CD4-positive, alpha-beta T cell (primary cell): Measurements from ENCODE around the gene IL17RE. TPM values are rescaled to one million over a fixed set of nuclear protein-coding genes. Genes with fewer than 3 reads are reported as not detected.

ENCODE experiments used
- ATAC-seq: fragments of 200-7000 bp; cut with Tn5 transposase; one replicate; pipeline ENCODE4 v1.10.0; 2022; ENCODE audit warnings: mild to moderate bottlenecking; ENCODE audit not compliant: poor library complexity
- CTCF ChIA-PET: fragments of 350-600 bp; sonication (Branson Sonifier 250); formaldehyde crosslinking; loops from one replicate; lab custom pipeline; 2021; ENCODE audit warnings: antibody characterized with exemption, inconsistent platforms; lab: Charles Lee
- POLR2A ChIA-PET: fragments of 350-600 bp; sonication (Branson Sonifier 250); formaldehyde crosslinking; loops from one replicate; lab custom pipeline; 2021; ENCODE audit warnings: antibody characterized with exemption, inconsistent platforms; lab: Charles Lee
- DNase-seq, 14 experiments: peaks; one replicate each; pipeline ENCODE4 v3.0.0-alpha.2; 2013 to 2020; ENCODE audit warnings: mixed read lengths in 2 of 14
- H3K27ac ChIP-seq, 2 donors: one replicate each; pipeline versions ENCODE4 v1.5.1 to v1.7.0; 2013; ENCODE audit warnings: low read length in 2 of 2, low read depth in 1 of 2, mild to moderate bottlenecking in 1 of 2
- H3K27me3 ChIP-seq, 2 experiments: 1 replicate in 1 of 2; 2 replicates in 1 of 2; pipeline versions ENCODE4 v1.6.1 to v1.7.0; 2013; ENCODE audit warnings: low read length in 2 of 2, control low read depth in 1 of 2, mild to moderate bottlenecking in 1 of 2, moderate library complexity in 1 of 2; ENCODE audit not compliant: insufficient read depth in 2 of 2, control insufficient read depth in 1 of 2
- H3K36me3 ChIP-seq: one replicate; pipeline ENCODE4 v1.6.1; 2013; ENCODE audit warnings: low read length, control low read depth; ENCODE audit not compliant: insufficient read depth
- H3K4me1 ChIP-seq: one replicate; pipeline ENCODE4 v1.6.1; 2013; ENCODE audit warnings: low read length, control low read depth; ENCODE audit not compliant: insufficient read depth
- H3K4me3 ChIP-seq: one replicate; pipeline ENCODE4 v1.5.1; 2013; ENCODE audit warnings: mild to moderate bottlenecking, low read length, moderate library complexity
- H3K9me3 ChIP-seq, 2 experiments: 1 replicate in 1 of 2; 2 replicates in 1 of 2; pipeline versions ENCODE4 v1.6.1 to v1.7.0; 2013; ENCODE audit warnings: low read length in 2 of 2, mild to moderate bottlenecking in 2 of 2, control low read depth in 1 of 2, moderate library complexity in 1 of 2; ENCODE audit not compliant: control insufficient read depth in 1 of 2, insufficient read depth in 1 of 2
- H3K27ac Mint-ChIP-seq: one replicate; pipeline ENCODE4 v1.8.0; 2020; ENCODE audit warnings: mixed read lengths
- H3K27me3 Mint-ChIP-seq: one replicate; pipeline ENCODE4 v1.8.0; 2021; ENCODE audit warnings: mixed read lengths
- H3K36me3 Mint-ChIP-seq: one replicate; pipeline ENCODE4 v1.8.0; 2021; ENCODE audit warnings: low read depth, mixed read lengths
- H3K4me1 Mint-ChIP-seq: one replicate; pipeline ENCODE4 v1.8.0; 2021; ENCODE audit warnings: low read depth, mixed read lengths
- H3K4me3 Mint-ChIP-seq: one replicate; pipeline ENCODE4 v1.8.0; 2020; ENCODE audit warnings: mild to moderate bottlenecking, mixed read lengths
- H3K9me3 Mint-ChIP-seq: one replicate; pipeline ENCODE4 v1.8.0; 2020; ENCODE audit warnings: mixed read lengths
- CTCF ChIP-seq: fragments of 200-600 bp; IDR thresholded peaks from one replicate; pipeline ENCODE4 v1.8.0; 2022; ENCODE audit warnings: antibody characterized with exemption, mild to moderate bottlenecking
- intact Hi-C, 2 experiments: fragments of 100-400 bp; cut with DNase I in 1 of 2; cut with micrococcal nuclease in 1 of 2; formaldehyde crosslinking; loops; one replicate each; pipeline versions ENCODE4 v1.15.1 to v1.9.0; 2023 to 2025; cut with DNase I, micrococcal nuclease
- total RNA-seq, 174 experiments: library from RNA in 2 of 174; stranded (reverse) in 2 of 174; gene quantifications; one replicate each; pipeline ENCODE4 v1.2.3 and lab custom pipeline; 2021 to 2026

The IL17RE gene
- total RNA-seq, 2 experiments from 2014 or later, result 1.4 to 1.6 TPM

- H3K4me1 ChIP-seq, result peaks cover 25% of the 10 kb centered on the region
- peak overlapping the region; percentile 15 for H3K4me3 Mint-ChIP-seq
- peak overlapping the region; percentile 63 for H3K27ac Mint-ChIP-seq
- H3K27me3 Mint-ChIP-seq, result no peaks in the 10 kb centered on the region
- no peaks in the 10 kb centered on the region for H3K36me3 Mint-ChIP-seq
- CTCF ChIA-PET, result interaction anchor here (0.8 to 1.0 kb wide), 2 partner anchors 21 to 31 kb away, joined by 3 to 4 read pairs; no protein-coding TSS in a partner anchor
- ATAC-seq (peak; percentile 67), DNase-seq (peak in 6 of 14 experiments; percentile 15 to 67 (median 46))
- no peaks in the 10 kb centered on the region for H3K9me3 Mint-ChIP-seq
- POLR2A ChIA-PET, result interaction anchor here (1.3 to 3.8 kb wide), 4 partner anchors 10 to 31 kb away, joined by 3 to 30 read pairs (median 8); partner anchors contain the start of genes CRELD1 and JAGN1
- peaks cover 27% of the 10 kb centered on the region for H3K4me1 Mint-ChIP-seq
- intact Hi-C loops, result no loop called here
- H3K27ac ChIP-seq, result peak overlapping the region in 1 of 2 donors; percentile 40
- peak overlapping the region; percentile 28 for H3K4me3 ChIP-seq
- no peaks in the 10 kb centered on the region for H3K36me3 ChIP-seq
- no peak for TF ChIP-seq CTCF
- H3K9me3 ChIP-seq, result no peaks in the 10 kb centered on the region
- no peaks in the 10 kb centered on the region for H3K27me3 ChIP-seq
Measured at GRCh38 chr3:9901967-9902366, 681 bp upstream of the IL17RE start.

GRCh38 chr3:9903238-9903624 lies 583 bp downstream of the IL17RE start:
- Histone ChIP-seq H3K4me1 (peaks cover 25% of the 10 kb centered on the region), H3K4me3 (peak overlapping the region; percentile 28), H3K27me3 (no peaks in the 10 kb centered on the region), H3K27ac (no peak overlapping the region), H3K36me3 (no peaks in the 10 kb centered on the region), H3K9me3 (no peaks in the 10 kb centered on the region)
- intact Hi-C loops, result no loop called here
- H3K27me3 Mint-ChIP-seq, result no peaks in the 10 kb centered on the region
- H3K4me1 Mint-ChIP-seq, result peaks cover 24% of the 10 kb centered on the region
- ATAC-seq (no peak), DNase-seq (no peak)
- ChIA-PET CTCF (interaction anchor here (1.0 kb wide), 2 partner anchors 20 to 30 kb away, joined by 3 read pairs; no protein-coding TSS in a partner anchor), POLR2A (interaction anchor here (1.2 to 3.8 kb wide), 4 partner anchors 10 to 30 kb away, joined by 4 to 30 read pairs (median 8); partner anchors contain the start of genes CRELD1 and JAGN1)
- no peaks in the 10 kb centered on the region for H3K36me3 Mint-ChIP-seq
- no peaks in the 10 kb centered on the region for H3K9me3 Mint-ChIP-seq
- peak overlapping the region; percentile 68 for H3K4me3 Mint-ChIP-seq
- no peak for TF ChIP-seq CTCF
- H3K27ac Mint-ChIP-seq, result peak overlapping the region; percentile 63

- no peaks in the 10 kb centered on the region for H3K27me3 ChIP-seq
- Mint-ChIP-seq H3K4me1 (peaks cover 22% of the 10 kb centered on the region), H3K27me3 (no peaks in the 10 kb centered on the region), H3K9me3 (no peaks in the 10 kb centered on the region), H3K27ac (no peak overlapping the region), H3K36me3 (no peaks in the 10 kb centered on the region), H3K4me3 (no peak overlapping the region)
- TF ChIP-seq CTCF, result no peak
- ChIA-PET POLR2A (no interaction called here), CTCF (interaction anchor here (1.3 kb wide), 1 partner anchor 11 kb away, joined by 3 read pairs; no protein-coding TSS in a partner anchor)
- ATAC-seq (no peak), DNase-seq (no peak)
- no peaks in the 10 kb centered on the region for H3K36me3 ChIP-seq
- intact Hi-C loops, result no loop called here
- H3K9me3 ChIP-seq, result no peaks in the 10 kb centered on the region
- H3K4me1 ChIP-seq, result peaks cover 25% of the 10 kb centered on the region
- no peak overlapping the region for H3K27ac ChIP-seq
- no peak overlapping the region for H3K4me3 ChIP-seq
Measured at GRCh38 chr3:9903904-9904303, 1.3 kb downstream of the IL17RE start.
